Skeletal muscle satellite cell (primary cell): Measurements from ENCODE around the gene TSHZ2.
"Not testable (repeated sequence)": the region's sequence is repeated elsewhere in the genome, so short reads cannot be mapped to it uniquely, and the experiment has no call there.

ENCODE experiments used
- H3K27me3 ChIP-seq: 2 replicates; pipeline ENCODE4 v1.7.0; 2013; ENCODE audit warnings: low read length; ENCODE audit not compliant: control insufficient read depth, insufficient read depth
- H3K36me3 ChIP-seq: 2 replicates; pipeline ENCODE4 v1.7.0; 2013; ENCODE audit warnings: mild to moderate bottlenecking, control low read depth, low read length; ENCODE audit not compliant: insufficient read depth
- H3K4me1 ChIP-seq: 2 replicates; pipeline ENCODE4 v1.7.0; 2013; ENCODE audit warnings: low read length; ENCODE audit not compliant: control insufficient read depth, insufficient read depth
- H3K4me2 ChIP-seq: 2 replicates; pipeline ENCODE4 v1.7.0; 2013; ENCODE audit warnings: mild to moderate bottlenecking, low read length
- H3K4me3 ChIP-seq: 2 replicates; pipeline ENCODE4 v1.7.0; 2013; ENCODE audit warnings: low read length
- H3K9ac ChIP-seq: 2 replicates; pipeline ENCODE4 v1.7.0; 2013; ENCODE audit warnings: mild to moderate bottlenecking, low read depth, low read length, moderate library complexity
- H3K9me3 ChIP-seq: replicated peaks from 2 replicates; pipeline ENCODE4 v1.7.0; 2013; ENCODE audit warnings: mild to moderate bottlenecking, control low read depth, low read length

TSHZ2 gene

DNA sequence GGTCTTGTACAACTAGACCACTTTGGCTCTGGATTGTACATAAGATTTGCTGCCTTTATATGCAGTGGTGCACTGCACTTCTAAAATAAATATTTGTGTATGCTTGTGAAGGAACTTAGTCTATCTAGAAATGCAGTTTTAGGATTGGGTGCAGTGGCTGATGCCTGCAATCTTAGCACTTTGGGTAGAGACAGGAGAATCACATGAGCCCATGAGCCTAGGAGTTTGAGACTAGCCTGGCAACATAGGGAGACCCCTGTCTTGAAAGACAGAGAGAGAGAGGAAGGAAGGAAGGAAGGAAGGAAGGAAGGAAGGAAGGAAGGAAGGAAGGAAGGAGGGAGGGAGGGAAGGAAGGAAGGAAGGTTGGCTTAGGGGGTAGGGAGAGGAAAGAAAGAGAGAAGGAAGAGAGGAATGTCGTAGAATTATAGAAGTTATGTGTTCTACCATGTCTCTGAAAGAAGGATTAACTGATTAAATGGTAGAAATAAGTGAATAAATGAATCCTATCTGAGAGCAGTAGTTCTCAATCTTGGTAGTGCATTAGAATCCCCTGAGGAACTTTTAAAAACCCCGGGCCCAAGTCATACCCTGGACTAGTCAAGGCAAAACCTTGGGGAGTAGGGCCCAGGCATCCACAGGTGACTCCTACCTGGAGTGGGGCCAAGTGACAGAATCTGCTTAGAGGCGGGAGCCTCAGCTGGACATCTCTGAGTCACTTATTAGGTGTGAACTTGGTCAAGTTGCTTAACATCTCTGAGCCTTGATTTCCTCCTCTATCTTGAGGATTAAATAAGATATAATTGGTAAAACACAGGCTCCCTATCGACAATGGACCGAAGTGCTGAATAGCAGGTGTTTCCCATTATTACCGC lies 491.2 kb downstream of the TSHZ2 start:
- Histone ChIP-seq H3K27me3 (no peaks in the 10 kb centered on the region), H3K36me3 (no peaks in the 10 kb centered on the region), H3K4me1 (no peaks in the 10 kb centered on the region), H3K4me2 (no peak overlapping the region), H3K9me3 (no peaks in the 10 kb centered on the region), H3K9ac (no peak overlapping the region), H3K4me3 (no peak overlapping the region)

DNA sequence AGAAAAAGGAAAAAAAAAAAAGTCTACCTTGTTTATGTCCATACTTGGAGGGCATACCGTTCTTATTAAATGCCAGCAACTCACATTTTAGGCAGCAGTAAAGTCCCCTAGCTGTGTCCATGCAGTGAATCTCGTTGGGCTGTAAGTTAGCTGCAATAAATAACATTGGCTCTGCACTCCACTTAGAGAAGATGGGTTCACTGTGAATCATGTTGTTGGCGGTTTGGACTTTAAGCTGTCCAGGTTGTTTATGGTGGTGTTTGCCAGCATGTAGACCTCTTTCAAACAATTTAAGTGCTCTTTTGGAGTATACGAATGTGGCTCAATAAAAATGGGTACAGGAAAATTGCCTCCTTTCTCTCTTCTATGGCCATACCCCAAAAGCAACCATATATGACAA lies 494.1 kb downstream of the TSHZ2 start:
- Histone ChIP-seq H3K27me3 (no peaks in the 10 kb centered on the region), H3K4me2 (no peak overlapping the region), H3K36me3 (no peaks in the 10 kb centered on the region), H3K4me1 (no peaks in the 10 kb centered on the region), H3K9me3 (no peaks in the 10 kb centered on the region), H3K4me3 (no peak overlapping the region), H3K9ac (no peak overlapping the region)

DNA sequence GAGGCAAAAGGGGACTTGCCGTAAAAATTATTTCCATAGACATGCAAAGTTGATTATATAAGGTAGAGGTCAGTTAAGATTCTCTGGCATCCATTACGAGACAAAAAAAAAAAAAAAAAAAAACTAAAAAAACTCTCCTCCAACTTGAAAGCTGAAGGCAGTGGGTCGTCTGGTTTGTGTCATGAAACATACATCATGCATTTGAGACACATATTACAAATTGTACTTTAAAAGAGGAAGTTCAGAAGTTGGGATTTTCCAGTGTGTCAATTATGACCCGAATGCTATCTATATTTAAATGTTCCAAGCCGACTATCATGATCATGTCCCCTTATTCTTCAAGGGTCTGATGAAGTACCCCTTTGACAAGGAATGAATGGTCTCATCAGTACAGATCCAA lies 496.4 kb downstream of the TSHZ2 start:
- H3K9me3 ChIP-seq: no peaks in the 10 kb centered on the region
- no peaks in the 10 kb centered on the region for H3K27me3 ChIP-seq
- no peak overlapping the region for H3K4me3 ChIP-seq
- no peak overlapping the region for H3K9ac ChIP-seq
- no peak overlapping the region for H3K4me2 ChIP-seq
- no peaks in the 10 kb centered on the region for H3K4me1 ChIP-seq
- H3K36me3 ChIP-seq: no peaks in the 10 kb centered on the region

DNA sequence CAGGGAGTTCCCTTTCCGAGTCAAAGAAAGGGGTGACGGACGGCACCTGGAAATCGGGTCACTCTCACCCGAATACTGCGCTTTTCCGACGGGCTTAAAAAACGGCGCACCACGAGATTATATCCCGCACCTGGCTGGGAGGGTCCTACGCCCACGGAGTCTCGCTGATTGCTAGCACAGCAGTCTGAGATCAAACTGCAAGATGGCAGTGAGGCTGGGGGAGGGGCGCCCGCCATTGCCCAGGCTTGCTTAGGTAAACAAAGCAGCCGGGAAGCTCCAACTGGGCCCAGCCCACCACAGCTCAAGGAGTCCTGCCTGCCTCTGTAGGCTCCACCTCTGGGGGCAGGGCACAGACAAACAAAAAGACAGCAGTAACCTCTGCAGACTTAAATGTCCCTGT lies 500.7 kb downstream of the TSHZ2 start:
- not testable (repeated sequence) for H3K36me3 ChIP-seq, H3K4me2 ChIP-seq, H3K9me3 ChIP-seq, H3K27me3 ChIP-seq, H3K4me1 ChIP-seq, H3K4me3 ChIP-seq, H3K9ac ChIP-seq

DNA sequence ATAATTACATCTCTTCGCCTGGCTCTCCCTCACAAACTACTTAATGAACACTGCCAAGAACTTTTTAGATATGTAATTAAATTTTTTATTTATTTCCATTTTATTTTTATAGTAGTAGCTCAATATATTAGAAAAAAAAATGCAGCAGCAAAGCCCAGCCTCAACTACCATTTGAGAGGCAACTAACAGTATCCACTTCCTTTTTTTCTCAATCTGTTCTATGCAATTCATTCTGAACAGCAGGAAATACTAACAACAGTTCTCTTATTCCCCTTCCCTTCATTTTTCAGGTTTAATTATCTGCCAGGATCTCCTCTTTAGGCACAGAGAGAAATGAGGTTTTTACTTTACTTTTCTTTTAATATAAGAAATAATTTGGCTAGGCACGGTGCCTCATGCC lies 508.8 kb downstream of the TSHZ2 start:
- H3K36me3 ChIP-seq: no peaks in the 10 kb centered on the region
- H3K9ac ChIP-seq: no peak overlapping the region
- H3K4me1 ChIP-seq: no peaks in the 10 kb centered on the region
- no peaks in the 10 kb centered on the region for H3K9me3 ChIP-seq
- no peak overlapping the region for H3K4me3 ChIP-seq
- no peak overlapping the region for H3K4me2 ChIP-seq
- H3K27me3 ChIP-seq: no peaks in the 10 kb centered on the region

DNA sequence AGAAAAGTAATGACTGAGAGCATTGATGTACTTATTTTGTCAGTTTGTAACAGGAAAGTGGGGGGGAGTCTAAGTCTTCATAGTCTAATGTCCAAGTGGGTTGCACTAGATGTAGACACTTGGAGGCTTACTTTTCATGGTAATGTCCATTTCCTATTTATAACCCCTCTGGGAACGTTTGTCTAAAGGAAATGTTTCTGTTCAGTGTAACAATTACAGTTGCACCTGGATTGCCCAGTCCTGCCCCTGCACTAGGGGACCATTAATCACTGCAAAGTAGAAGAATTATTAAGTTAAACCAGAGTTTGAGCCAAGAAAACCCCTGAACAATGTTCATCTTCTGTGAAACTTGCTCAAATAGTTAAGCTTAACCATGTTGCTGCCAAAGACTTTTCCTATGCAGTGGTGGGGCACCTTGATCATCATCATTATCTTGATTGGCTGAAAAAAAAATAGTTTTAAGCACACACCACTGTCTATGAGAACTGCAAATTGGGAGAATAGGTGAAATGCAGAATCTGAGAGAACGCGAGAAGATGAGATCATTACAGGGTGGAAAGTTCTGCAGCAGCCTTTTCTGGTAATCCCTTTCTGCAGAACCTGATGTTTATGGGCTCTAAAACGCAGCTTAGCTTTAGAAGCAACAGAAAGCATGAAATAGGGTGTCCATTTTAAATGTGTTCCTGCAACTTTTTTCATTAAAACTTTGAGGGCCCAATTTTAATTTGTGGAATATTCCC lies 515.5 kb downstream of the TSHZ2 start:
- no peak overlapping the region for H3K9ac ChIP-seq
- peaks cover 18% of the 10 kb centered on the region for H3K27me3 ChIP-seq
- no peaks in the 10 kb centered on the region for H3K9me3 ChIP-seq
- no peak overlapping the region for H3K4me2 ChIP-seq
- no peaks in the 10 kb centered on the region for H3K4me1 ChIP-seq
- no peak overlapping the region for H3K4me3 ChIP-seq
- H3K36me3 ChIP-seq: no peaks in the 10 kb centered on the region

DNA sequence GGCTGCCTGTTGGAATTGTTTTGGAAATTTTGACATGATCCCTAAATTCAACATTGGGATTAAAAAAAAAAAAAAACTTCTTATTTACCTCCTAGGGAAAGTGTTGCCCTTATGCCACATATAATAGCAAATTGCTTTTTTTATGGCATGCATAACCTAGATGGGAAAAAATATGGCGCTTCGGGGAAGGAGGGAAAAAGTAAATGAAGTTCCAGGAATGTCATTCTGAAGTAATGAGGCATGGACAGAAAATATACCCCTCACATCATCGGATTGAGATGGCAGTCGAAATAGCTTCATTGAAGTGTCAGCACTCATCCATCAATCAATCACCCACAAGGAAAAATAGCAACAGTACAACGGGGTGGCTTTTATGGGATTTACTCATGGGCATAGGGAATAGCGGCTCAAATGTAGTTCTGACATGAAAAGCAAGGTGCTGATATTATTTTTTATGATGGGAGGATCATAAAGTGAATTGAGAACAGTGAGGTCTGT lies 516.7 kb downstream of the TSHZ2 start:
- H3K4me2 ChIP-seq: no peak overlapping the region
- no peak overlapping the region for H3K9ac ChIP-seq
- H3K4me3 ChIP-seq: no peak overlapping the region
- H3K4me1 ChIP-seq: no peaks in the 10 kb centered on the region
- H3K36me3 ChIP-seq: no peaks in the 10 kb centered on the region
- peaks cover 18% of the 10 kb centered on the region for H3K27me3 ChIP-seq
- H3K9me3 ChIP-seq: no peaks in the 10 kb centered on the region

DNA sequence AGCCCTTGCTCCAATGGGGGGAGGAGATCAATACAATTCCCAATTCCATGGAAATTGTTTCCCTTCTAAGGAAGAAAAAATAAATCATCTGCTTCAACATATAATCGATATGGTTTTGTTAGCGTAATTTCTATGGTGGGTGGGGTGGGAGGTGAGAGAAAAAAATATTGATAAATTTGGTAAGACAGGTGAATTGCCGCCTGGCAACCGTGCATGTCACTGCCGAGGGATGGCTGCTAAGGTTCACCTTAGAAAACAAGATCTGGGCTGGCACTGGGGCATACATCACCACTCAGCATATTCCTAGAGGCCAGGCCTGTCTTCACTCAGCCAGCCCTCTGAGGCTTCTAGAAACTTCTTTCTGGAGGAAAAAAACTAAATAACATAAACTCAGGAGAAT lies 517.4 kb downstream of the TSHZ2 start:
- H3K9me3 ChIP-seq: no peaks in the 10 kb centered on the region
- H3K4me3 ChIP-seq: no peak overlapping the region
- peaks cover 18% of the 10 kb centered on the region for H3K27me3 ChIP-seq
- H3K9ac ChIP-seq: no peak overlapping the region
- H3K4me2 ChIP-seq: no peak overlapping the region
- no peaks in the 10 kb centered on the region for H3K36me3 ChIP-seq
- no peaks in the 10 kb centered on the region for H3K4me1 ChIP-seq

DNA sequence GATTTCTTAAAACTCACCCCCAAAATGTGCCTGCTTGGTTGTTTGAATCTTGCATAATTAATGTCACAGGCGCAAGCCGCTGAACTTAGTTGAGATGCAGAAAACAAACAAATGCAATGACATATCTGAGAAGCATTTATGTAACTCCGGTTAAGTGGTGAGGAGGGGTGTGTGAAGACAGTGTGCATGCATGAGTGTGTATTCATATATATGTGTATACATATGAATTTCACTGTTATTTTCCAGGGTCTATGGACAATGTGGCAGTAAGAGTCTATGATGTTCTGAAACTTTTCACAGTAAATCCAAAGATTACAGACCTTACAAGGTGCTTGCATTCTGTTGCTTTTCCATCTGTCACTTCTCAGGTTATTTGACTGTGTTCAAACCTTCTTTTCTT lies 518.5 kb downstream of the TSHZ2 start:
- Histone ChIP-seq H3K4me3 (no peak overlapping the region), H3K36me3 (no peaks in the 10 kb centered on the region), H3K9ac (no peak overlapping the region), H3K9me3 (no peaks in the 10 kb centered on the region), H3K4me1 (no peaks in the 10 kb centered on the region), H3K4me2 (no peak overlapping the region), H3K27me3 (peaks cover 23% of the 10 kb centered on the region)

DNA sequence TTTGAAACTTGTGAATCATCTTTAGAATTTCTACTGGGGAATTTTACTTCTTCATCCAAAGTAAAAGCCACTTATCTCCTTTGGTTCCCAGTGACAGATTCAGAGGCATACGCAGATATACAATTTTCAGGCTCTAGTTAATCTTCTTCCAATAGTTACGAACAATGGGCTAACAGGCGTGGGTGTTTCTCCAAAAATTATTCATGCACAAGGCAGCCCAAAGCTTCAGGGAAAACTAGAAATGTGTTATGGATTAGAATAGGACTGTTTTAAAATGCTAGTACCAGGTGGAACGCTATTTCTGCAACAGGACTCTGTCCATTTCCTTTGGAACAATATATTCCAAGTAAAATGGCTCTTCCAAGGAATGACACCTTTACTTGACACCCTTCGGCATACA lies 519.3 kb downstream of the TSHZ2 start:
- Histone ChIP-seq H3K27me3 (peaks cover 27% of the 10 kb centered on the region), H3K4me3 (no peak overlapping the region), H3K36me3 (no peaks in the 10 kb centered on the region), H3K4me2 (no peak overlapping the region), H3K4me1 (no peaks in the 10 kb centered on the region), H3K9ac (no peak overlapping the region), H3K9me3 (no peaks in the 10 kb centered on the region)

DNA sequence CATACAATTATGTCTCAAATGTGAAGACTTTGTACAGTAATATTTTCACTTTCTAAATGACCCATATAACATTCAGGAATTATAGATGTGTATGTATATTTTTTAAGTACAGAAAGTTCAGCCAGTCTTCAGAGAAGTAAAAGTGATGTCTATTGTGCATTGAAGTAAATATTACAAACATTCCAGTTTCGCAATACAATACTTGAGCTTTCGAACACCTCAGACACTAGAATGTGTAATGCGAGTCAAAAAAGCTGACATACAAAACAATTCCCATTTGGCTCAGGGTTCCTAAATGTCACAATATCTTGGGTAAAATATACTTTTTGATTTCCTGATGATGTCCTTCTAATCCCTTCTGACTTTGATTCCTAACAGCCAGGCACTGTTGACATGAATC lies 520.1 kb downstream of the TSHZ2 start:
- H3K4me1 ChIP-seq: no peaks in the 10 kb centered on the region
- no peak overlapping the region for H3K4me3 ChIP-seq
- no peak overlapping the region for H3K4me2 ChIP-seq
- no peaks in the 10 kb centered on the region for H3K36me3 ChIP-seq
- no peaks in the 10 kb centered on the region for H3K9me3 ChIP-seq
- no peak overlapping the region for H3K9ac ChIP-seq
- H3K27me3 ChIP-seq: peaks cover 31% of the 10 kb centered on the region
